SK-N-SH (cell line): ENCODE data around the gene KLHL30. TPM values are rescaled to one million over a fixed set of nuclear protein-coding genes. Genes with fewer than 3 reads are reported as not detected.

Experiments
- CTCF ChIA-PET: fragments of 300-600, 350-600 bp; formaldehyde crosslinking; extraction: SDS; loops from one replicate; lab custom pipeline; 2021; lab: Yijun Ruan, JAX
- POLR2A ChIA-PET: fragments of 350-600 bp; sonication (Branson Sonifier 250); formaldehyde crosslinking; extraction: SDS; loops from one replicate; lab custom pipeline; 2020; ENCODE audit warnings: antibody characterized with exemption, inconsistent platforms; lab: Yijun Ruan, JAX
- DNase-seq: peaks from one replicate; pipeline ENCODE4 v3.0.0; 2012
- H2AFZ ChIP-seq: fragments of 200-600 bp; sonication (generic); 2 replicates; pipeline ENCODE4 v1.8.1; 2016; ENCODE audit warnings: antibody characterized with exemption, mild to moderate bottlenecking, low read depth
- H3F3A ChIP-seq: fragments of 200-600 bp; sonication (generic); replicated peaks from 2 replicates; pipeline ENCODE3; 2016; ENCODE audit warnings: antibody characterized with exemption, mild to moderate bottlenecking; ENCODE audit not compliant: insufficient read depth
- H3K27ac ChIP-seq, 2 experiments: fragments of 200-500 bp in 1 of 2; fragments of 200-600 bp in 1 of 2; sonication (Bioruptor generic) in 1 of 2; sonication (generic), shearing (Covaris generic) in 1 of 2; 2 replicates each; pipeline versions ENCODE4 v1.5.1 to v1.6.1; 2014 to 2016; ENCODE audit warnings: low read depth in 2 of 2, inconsistent platforms in 1 of 2, low read length in 1 of 2, mild to moderate bottlenecking in 1 of 2, mixed read lengths in 1 of 2
- H3K27me3 ChIP-seq: fragments of 200-600 bp; sonication (generic), shearing (Covaris generic); 2 replicates; pipeline ENCODE4 v1.6.1; 2016; ENCODE audit warnings: mixed run types; ENCODE audit not compliant: insufficient read depth
- H3K36me3 ChIP-seq, 2 experiments: fragments of 200-500 bp in 1 of 2; fragments of 200-600 bp in 1 of 2; sonication (Bioruptor generic) in 1 of 2; sonication (generic) in 1 of 2; replicated peaks in 1 of 2; 2 replicates each; pipeline versions ENCODE3 to v1.5.1; 2014 to 2016; ENCODE audit warnings: low read length in 1 of 2, mild to moderate bottlenecking in 1 of 2; ENCODE audit not compliant: insufficient read depth in 2 of 2, control insufficient read depth in 1 of 2
- H3K4me1 ChIP-seq, 2 experiments: fragments of 200-500 bp in 1 of 2; fragments of 200-600 bp in 1 of 2; sonication (Bioruptor generic) in 1 of 2; sonication (generic), shearing (Covaris generic) in 1 of 2; 2 replicates each; pipeline versions ENCODE4 v1.5.1 to v1.6.1; 2014 to 2016; ENCODE audit warnings: low read depth in 1 of 2, low read length in 1 of 2, mixed run types in 1 of 2; ENCODE audit not compliant: insufficient read depth in 2 of 2, control insufficient read depth in 1 of 2
- H3K4me2 ChIP-seq: fragments of 200-600 bp; sonication (generic), shearing (Covaris generic); 2 replicates; pipeline ENCODE4 v1.6.1; 2017; ENCODE audit warnings: mixed run types
- H3K4me3 ChIP-seq, 2 experiments: fragments of 200-500 bp in 1 of 2; fragments of 200-600 bp in 1 of 2; sonication (Bioruptor generic) in 1 of 2; sonication (generic), shearing (Covaris generic) in 1 of 2; 2 replicates each; pipeline versions ENCODE4 v1.5.1 to v1.8.1; 2014 to 2016; ENCODE audit warnings: low read depth in 2 of 2, inconsistent platforms in 1 of 2, low read length in 1 of 2, mild to moderate bottlenecking in 1 of 2, mixed read lengths in 1 of 2, moderate library complexity in 1 of 2
- H3K79me2 ChIP-seq: fragments of 200-600 bp; sonication (generic); 2 replicates; pipeline ENCODE4 v1.8.1; 2017; ENCODE audit warnings: mild to moderate bottlenecking; ENCODE audit not compliant: insufficient read depth
- H3K9ac ChIP-seq: fragments of 200-600 bp; sonication (generic); 2 replicates; pipeline ENCODE4 v1.6.1; 2017; ENCODE audit warnings: mixed run types
- H3K9me2 ChIP-seq: fragments of 200-600 bp; sonication (generic); 2 replicates; pipeline ENCODE4 v1.6.1; 2017; ENCODE audit warnings: mixed run types
- H3K9me3 ChIP-seq: fragments of 200-600 bp; sonication (generic); 2 replicates; pipeline ENCODE4 v1.6.1; 2017; ENCODE audit warnings: mixed run types, mild to moderate bottlenecking, moderate library complexity
- H4K20me1 ChIP-seq: fragments of 200-600 bp; sonication (generic); 2 replicates; pipeline ENCODE4 v1.6.1; 2017; ENCODE audit warnings: mild to moderate bottlenecking, mixed run types; ENCODE audit not compliant: insufficient read depth
- CHD2 ChIP-seq: fragments of 150-350 bp; IDR thresholded peaks from 2 replicates; pipeline ENCODE4 v1.6.1; 2018; ENCODE audit warnings: low read length; ENCODE audit not compliant: partially characterized antibody
- CTCF ChIP-seq: fragments of 200-600 bp; sonication (generic); IDR thresholded peaks from 2 replicates; pipeline ENCODE4 v1.6.1; 2017; ENCODE audit warnings: antibody characterized with exemption, mild to moderate bottlenecking, moderate library complexity
- ELF1 ChIP-seq: IDR thresholded peaks from 2 replicates; pipeline ENCODE4 v1.4.0; 2012
- EZH2phosphoT487 ChIP-seq: fragments of 200-600 bp; sonication (generic); IDR thresholded peaks from 2 replicates; pipeline ENCODE4 v1.6.1; 2017; ENCODE audit warnings: low read depth, mixed run types, mild to moderate bottlenecking, antibody characterized with exemption, moderate library complexity, borderline replicate concordance
- FOSL2 ChIP-seq: IDR thresholded peaks from 2 replicates; pipeline ENCODE4 v1.4.0; 2012; ENCODE audit warnings: low read depth, mild to moderate bottlenecking, moderate library complexity, borderline replicate concordance
- FOXJ3 ChIP-seq: sonication (generic); formaldehyde crosslinking; IDR thresholded peaks from 2 replicates; pipeline ENCODE4 v1.5.1; 2020; ENCODE audit warnings: mild to moderate bottlenecking, missing genetic modification reagents
- FOXM1 ChIP-seq: IDR thresholded peaks from 2 replicates; pipeline ENCODE4 v1.4.0; 2012; ENCODE audit warnings: low read depth, mild to moderate bottlenecking
- GABPA ChIP-seq: IDR thresholded peaks from 2 replicates; pipeline ENCODE4 v1.4.0; 2012; ENCODE audit warnings: low read depth, mild to moderate bottlenecking
- GATA2 ChIP-seq: sonication (generic); formaldehyde crosslinking; IDR thresholded peaks from 2 replicates; pipeline ENCODE4 v1.5.0; 2020; ENCODE audit warnings: mild to moderate bottlenecking, missing genetic modification reagents
- JUND ChIP-seq: IDR thresholded peaks from 2 replicates; pipeline ENCODE4 v1.4.0; 2012
- MAX ChIP-seq: IDR thresholded peaks from 2 replicates; pipeline ENCODE4 v1.4.0; 2012; ENCODE audit warnings: low read depth
- NRF1 ChIP-seq: IDR thresholded peaks from 2 replicates; pipeline ENCODE4 v1.6.1; 2012; ENCODE audit warnings: low read depth, mild to moderate bottlenecking, low read length
- POLR2AphosphoS5 ChIP-seq: IDR thresholded peaks from 2 replicates; pipeline ENCODE4 v1.6.1; 2012; ENCODE audit warnings: low read depth, low read length
- RCOR1 ChIP-seq: fragments of 150-350 bp; IDR thresholded peaks from 2 replicates; pipeline ENCODE4 v1.6.1; 2017; ENCODE audit warnings: antibody characterized with exemption, low read length
- SMC3 ChIP-seq: IDR thresholded peaks from 2 replicates; pipeline ENCODE4 v1.6.1; 2012; ENCODE audit warnings: low read depth, low read length, improper control_type of control experiment
- TCF12 ChIP-seq: IDR thresholded peaks from 2 replicates; pipeline ENCODE4 v1.4.0; 2012
- WGBS: methylation state at CpG from one replicate; pipeline ENCODE4 v1.1.6; 2017; ENCODE audit warnings: low lambda C conversion rate; 5-methylcytosine and 5-hydroxymethylcytosine counted together
- polyA plus RNA-seq, 3 experiments: library from polyadenylated mRNA; depleted of rRNA; stranded (reverse); fragments of >200 nt; gene quantifications; 2 replicates each; pipeline ENCODE4 v1.2.3, GENCODE V29; 2012
- TF ChIP-seq, protein P1 (sequence below): fragments of 150-350 bp; IDR thresholded peaks from 2 replicates; pipeline ENCODE4 v1.6.1; 2017; ENCODE audit warnings: antibody characterized with exemption, low read length, low read depth, borderline replicate concordance
- TF ChIP-seq, protein P2 (sequence below): IDR thresholded peaks from 2 replicates; pipeline ENCODE4 v1.6.1; 2012; ENCODE audit warnings: mild to moderate bottlenecking, low read depth, low read length, moderate library complexity
- TF ChIP-seq, protein P3 (sequence below): fragments of 150-350 bp; IDR thresholded peaks from 2 replicates; pipeline ENCODE4 v1.6.1; 2016; ENCODE audit warnings: mild to moderate bottlenecking, low read depth, low read length

KLHL30 gene
- polyA plus RNA-seq, 1 of the 3 experiments (the other 2 are of a cell fraction) = not detected

DNA sequence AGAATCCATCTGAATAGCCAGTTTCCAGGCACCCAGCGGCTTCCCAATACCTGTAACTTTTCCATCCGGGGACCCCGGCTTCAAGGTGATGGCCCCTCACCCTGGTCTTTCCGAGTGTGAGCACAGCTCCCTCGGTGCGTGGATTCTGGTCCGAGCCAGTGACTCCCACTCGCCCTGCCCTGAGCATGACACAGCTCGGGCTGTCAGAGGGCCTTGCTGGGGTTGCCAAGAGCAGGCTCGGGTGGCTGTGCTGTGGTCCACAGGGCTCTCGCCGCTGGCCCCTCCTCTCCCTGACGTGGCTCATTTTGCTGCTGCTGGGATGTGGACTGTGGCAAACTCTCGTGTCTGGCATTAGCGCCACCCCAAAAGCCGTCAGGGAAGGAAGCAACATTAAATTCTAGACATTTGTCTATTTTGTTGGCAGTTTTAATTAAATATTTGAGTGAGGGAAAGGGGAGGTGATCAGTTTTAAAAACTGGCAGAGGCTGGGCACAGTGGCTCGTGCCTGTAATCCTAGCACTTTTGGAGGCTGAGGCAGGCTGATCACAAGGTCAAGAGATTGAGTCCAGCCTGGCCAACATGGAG is 43.9 kb upstream of the KLHL30 start:
- Histone ChIP-seq H3K4me1 (peaks cover 3% of the 10 kb centered on the region in 2 experiments; a peak in 2 of 4 replicates), H2AFZ (no peak overlapping the region), H3K27me3 (no peaks in the 10 kb centered on the region), H3K9me3 (no peaks in the 10 kb centered on the region), H3K36me3 (no peaks in the 10 kb centered on the region), H3K4me2 (no peak overlapping the region), H4K20me1 (no peaks in the 10 kb centered on the region), H3K4me3 (no peak overlapping the region), H3K9me2 (no peaks in the 10 kb centered on the region), H3F3A (no peaks in the 10 kb centered on the region), H3K27ac (no peak overlapping the region), H3K79me2 (no peaks in the 10 kb centered on the region), H3K9ac (no peak overlapping the region)
- peak; percentile 19 for DNase-seq
- WGBS = 94% methylated on average over 12 of the region's 17 CpGs
- TF ChIP-seq FOXJ3 (no peak), GATA2 (CRISPR knock-in tag) (no peak), RCOR1 (no peak), CHD2 (no peak), FOXM1 (no peak), GABPA (no peak), NRF1 (no peak), MAX (no peak), JUND (no peak)
- TF ChIP-seq, protein P1, sequence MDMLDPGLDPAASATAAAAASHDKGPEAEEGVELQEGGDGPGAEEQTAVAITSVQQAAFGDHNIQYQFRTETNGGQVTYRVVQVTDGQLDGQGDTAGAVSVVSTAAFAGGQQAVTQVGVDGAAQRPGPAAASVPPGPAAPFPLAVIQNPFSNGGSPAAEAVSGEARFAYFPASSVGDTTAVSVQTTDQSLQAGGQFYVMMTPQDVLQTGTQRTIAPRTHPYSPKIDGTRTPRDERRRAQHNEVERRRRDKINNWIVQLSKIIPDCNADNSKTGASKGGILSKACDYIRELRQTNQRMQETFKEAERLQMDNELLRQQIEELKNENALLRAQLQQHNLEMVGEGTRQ = no peak
- TF ChIP-seq, protein P2, sequence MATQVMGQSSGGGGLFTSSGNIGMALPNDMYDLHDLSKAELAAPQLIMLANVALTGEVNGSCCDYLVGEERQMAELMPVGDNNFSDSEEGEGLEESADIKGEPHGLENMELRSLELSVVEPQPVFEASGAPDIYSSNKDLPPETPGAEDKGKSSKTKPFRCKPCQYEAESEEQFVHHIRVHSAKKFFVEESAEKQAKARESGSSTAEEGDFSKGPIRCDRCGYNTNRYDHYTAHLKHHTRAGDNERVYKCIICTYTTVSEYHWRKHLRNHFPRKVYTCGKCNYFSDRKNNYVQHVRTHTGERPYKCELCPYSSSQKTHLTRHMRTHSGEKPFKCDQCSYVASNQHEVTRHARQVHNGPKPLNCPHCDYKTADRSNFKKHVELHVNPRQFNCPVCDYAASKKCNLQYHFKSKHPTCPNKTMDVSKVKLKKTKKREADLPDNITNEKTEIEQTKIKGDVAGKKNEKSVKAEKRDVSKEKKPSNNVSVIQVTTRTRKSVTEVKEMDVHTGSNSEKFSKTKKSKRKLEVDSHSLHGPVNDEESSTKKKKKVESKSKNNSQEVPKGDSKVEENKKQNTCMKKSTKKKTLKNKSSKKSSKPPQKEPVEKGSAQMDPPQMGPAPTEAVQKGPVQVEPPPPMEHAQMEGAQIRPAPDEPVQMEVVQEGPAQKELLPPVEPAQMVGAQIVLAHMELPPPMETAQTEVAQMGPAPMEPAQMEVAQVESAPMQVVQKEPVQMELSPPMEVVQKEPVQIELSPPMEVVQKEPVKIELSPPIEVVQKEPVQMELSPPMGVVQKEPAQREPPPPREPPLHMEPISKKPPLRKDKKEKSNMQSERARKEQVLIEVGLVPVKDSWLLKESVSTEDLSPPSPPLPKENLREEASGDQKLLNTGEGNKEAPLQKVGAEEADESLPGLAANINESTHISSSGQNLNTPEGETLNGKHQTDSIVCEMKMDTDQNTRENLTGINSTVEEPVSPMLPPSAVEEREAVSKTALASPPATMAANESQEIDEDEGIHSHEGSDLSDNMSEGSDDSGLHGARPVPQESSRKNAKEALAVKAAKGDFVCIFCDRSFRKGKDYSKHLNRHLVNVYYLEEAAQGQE = no peak
- CTCF ChIA-PET = no interaction called here
- POLR2A ChIA-PET = no interaction called here

GRCh38 chr2:238095143-238095542 is 43.3 kb upstream of the KLHL30 start:
- no peak overlapping the region for H3K9ac ChIP-seq
- H3K9me2 ChIP-seq = no peaks in the 10 kb centered on the region
- ChIA-PET POLR2A (no interaction called here), CTCF (no interaction called here)
- no peak overlapping the region for H2AFZ ChIP-seq
- WGBS = 81% methylated on average over 7 of the region's 7 CpGs
- no peaks in the 10 kb centered on the region for H4K20me1 ChIP-seq
- no peaks in the 10 kb centered on the region for H3K27me3 ChIP-seq
- H3K4me3 ChIP-seq = no peak overlapping the region
- no peaks in the 10 kb centered on the region for H3K9me3 ChIP-seq
- H3K36me3 ChIP-seq = no peaks in the 10 kb centered on the region
- H3K79me2 ChIP-seq = no peaks in the 10 kb centered on the region
- no peak for DNase-seq
- peaks cover 3% of the 10 kb centered on the region in 2 experiments; a peak in 2 of 4 replicates for H3K4me1 ChIP-seq
- H3K27ac ChIP-seq = no peak overlapping the region
- H3F3A ChIP-seq = no peaks in the 10 kb centered on the region
- H3K4me2 ChIP-seq = no peak overlapping the region
- TF ChIP-seq CTCF (no peak), SMC3 (no peak), JUND (no peak), FOSL2 (no peak), POLR2AphosphoS5 (no peak), FOXM1 (no peak), TCF12 (no peak), EZH2phosphoT487 (no peak), CHD2 (no peak), ELF1 (no peak)
- TF ChIP-seq, protein P1 = no peak
- TF ChIP-seq, protein P3, sequence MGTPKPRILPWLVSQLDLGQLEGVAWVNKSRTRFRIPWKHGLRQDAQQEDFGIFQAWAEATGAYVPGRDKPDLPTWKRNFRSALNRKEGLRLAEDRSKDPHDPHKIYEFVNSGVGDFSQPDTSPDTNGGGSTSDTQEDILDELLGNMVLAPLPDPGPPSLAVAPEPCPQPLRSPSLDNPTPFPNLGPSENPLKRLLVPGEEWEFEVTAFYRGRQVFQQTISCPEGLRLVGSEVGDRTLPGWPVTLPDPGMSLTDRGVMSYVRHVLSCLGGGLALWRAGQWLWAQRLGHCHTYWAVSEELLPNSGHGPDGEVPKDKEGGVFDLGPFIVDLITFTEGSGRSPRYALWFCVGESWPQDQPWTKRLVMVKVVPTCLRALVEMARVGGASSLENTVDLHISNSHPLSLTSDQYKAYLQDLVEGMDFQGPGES = no peak
